ENCODE data around the gene LAMA5.

DNA sequence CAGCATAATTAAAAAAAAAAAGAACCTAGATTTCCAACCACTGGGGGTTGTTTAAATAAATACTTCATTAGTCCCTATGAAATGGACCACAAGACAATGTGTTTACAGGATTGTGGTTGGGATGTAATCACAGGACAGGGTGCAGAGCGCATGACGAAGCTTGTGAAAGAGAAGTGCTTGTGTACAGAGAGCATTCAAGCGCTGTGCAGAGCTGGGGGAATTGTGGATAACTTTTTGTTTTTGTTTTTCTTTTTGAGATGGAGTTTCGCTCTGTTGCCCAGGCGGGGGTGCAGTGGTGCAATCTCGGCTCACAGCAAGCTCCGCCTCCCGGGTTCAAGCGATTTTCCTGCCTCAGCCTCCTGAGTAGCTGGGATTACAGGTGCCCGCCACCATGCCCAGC is 22.3 kb downstream of the LAMA5 start:
- no peak for TF ChIP-seq POLR2A (IDR thresholded peaks at IDR 0.05)
- TF ChIP-seq, protein P1, sequence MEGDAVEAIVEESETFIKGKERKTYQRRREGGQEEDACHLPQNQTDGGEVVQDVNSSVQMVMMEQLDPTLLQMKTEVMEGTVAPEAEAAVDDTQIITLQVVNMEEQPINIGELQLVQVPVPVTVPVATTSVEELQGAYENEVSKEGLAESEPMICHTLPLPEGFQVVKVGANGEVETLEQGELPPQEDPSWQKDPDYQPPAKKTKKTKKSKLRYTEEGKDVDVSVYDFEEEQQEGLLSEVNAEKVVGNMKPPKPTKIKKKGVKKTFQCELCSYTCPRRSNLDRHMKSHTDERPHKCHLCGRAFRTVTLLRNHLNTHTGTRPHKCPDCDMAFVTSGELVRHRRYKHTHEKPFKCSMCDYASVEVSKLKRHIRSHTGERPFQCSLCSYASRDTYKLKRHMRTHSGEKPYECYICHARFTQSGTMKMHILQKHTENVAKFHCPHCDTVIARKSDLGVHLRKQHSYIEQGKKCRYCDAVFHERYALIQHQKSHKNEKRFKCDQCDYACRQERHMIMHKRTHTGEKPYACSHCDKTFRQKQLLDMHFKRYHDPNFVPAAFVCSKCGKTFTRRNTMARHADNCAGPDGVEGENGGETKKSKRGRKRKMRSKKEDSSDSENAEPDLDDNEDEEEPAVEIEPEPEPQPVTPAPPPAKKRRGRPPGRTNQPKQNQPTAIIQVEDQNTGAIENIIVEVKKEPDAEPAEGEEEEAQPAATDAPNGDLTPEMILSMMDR (IDR thresholded peaks at IDR 0.05), result no peak
- no peak for TF ChIP-seq POLR2AphosphoS5 (IDR thresholded peaks at IDR 0.05)

Data from breast epithelium (tissue), 3 donors.